Sigmoid colon (tissue), 7 donors: ENCODE measurements around the gene CFAP99. TPM values are rescaled to one million over a fixed set of nuclear protein-coding genes. Genes with fewer than 3 reads are reported as not detected.

Experiments
- polyA plus RNA-seq, 3 donors: library from polyadenylated mRNA; stranded (reverse); fragments of 200-250 nt; gene quantifications; one replicate each; pipeline ENCODE4 v1.2.3, GENCODE V29; 2013
- total RNA-seq, 4 donors: library from RNA; depleted of rRNA; stranded (reverse); fragments of >200 nt; gene quantifications; one replicate each; pipeline ENCODE4 v1.1.0, GENCODE V29; 2016
- donor health status: healthy with polysubstance abuse.
- donor health status: Bipolar disorder and iron deficiency.
- donor health status: healthy.

Gene CFAP99
- total and polyA plus RNA-seq, 7 donors, result 0.58 TPM; not detected in 6

Other genes starting within 250 kb of the CFAP99 start
- 10 to 100 TPM; 12.1 to 18.5 (median 16.4) TPM for gene HAUS3, start 176.8 kb upstream of the CFAP99 start, total RNA-seq
- 1 to 10 TPM; 3.2 to 7.7 (median 6.0) TPM for gene HAUS3, start 176.8 kb upstream of the CFAP99 start, polyA plus RNA-seq
- gene POLN, start 176.8 kb upstream of the CFAP99 start, total RNA-seq, result 1 to 10 TPM; 1.8 to 9.4 (median 2.6) TPM
- gene POLN, start 176.8 kb upstream of the CFAP99 start, polyA plus RNA-seq, result 1 to 10 TPM in 1 of 3 donors, under 1 TPM in 1, not detected in 1; 0.60 to 1.1 TPM
- gene MXD4, start 156.8 kb upstream of the CFAP99 start, total RNA-seq, result 10 to 100 TPM; 36.4 to 62.0 (median 38.7) TPM
- 10 to 100 TPM; 25.0 to 32.8 (median 27.6) TPM for gene MXD4, start 156.8 kb upstream of the CFAP99 start, polyA plus RNA-seq
- 10 to 100 TPM in 1 of 4 donors, 1 to 10 TPM in 3; 3.1 to 13.0 (median 3.9) TPM for gene ZFYVE28, start 310 bp upstream of the CFAP99 start, total RNA-seq
- 10 to 100 TPM; 15.0 to 24.1 (median 20.4) TPM for gene ZFYVE28, start 310 bp upstream of the CFAP99 start, polyA plus RNA-seq
- 10 to 100 TPM; 28.5 to 51.0 (median 40.4) TPM for gene RNF4, start 50.2 kb downstream of the CFAP99 start, total RNA-seq
- 10 to 100 TPM; 19.8 to 39.4 (median 31.2) TPM for gene RNF4, start 50.2 kb downstream of the CFAP99 start, polyA plus RNA-seq
- gene FAM193A, start 117.7 kb downstream of the CFAP99 start, total RNA-seq, result 10 to 100 TPM; 17.4 to 32.4 (median 20.1) TPM
- gene FAM193A, start 117.7 kb downstream of the CFAP99 start, polyA plus RNA-seq, result 10 to 100 TPM in 1 of 3 donors, 1 to 10 TPM in 2; 6.0 to 16.1 (median 6.9) TPM